Measurements from ENCODE around the gene TSC22D1. TPM values are rescaled to one million over a fixed set of nuclear protein-coding genes. Genes with fewer than 3 reads are reported as not detected.

Gene TSC22D1
- total RNA-seq, 4 donors from 2014 or later, result 223 to 389 (median 262) TPM

- no peaks in the 10 kb centered on the region for H3K9me3 ChIP-seq
- no peak for ATAC-seq
- no peaks in the 10 kb centered on the region for H3K36me3 ChIP-seq
- H3K4me1 ChIP-seq, result no peaks in the 10 kb centered on the region
- 96 to 100% methylated on average over 1 to 5 of the region's 5 CpGs for WGBS, 2 donors (ENCODE audit: low coverage in 1 of 2)
- no peak overlapping the region for H3K27ac ChIP-seq
- no peaks in the 10 kb centered on the region for H3K27me3 ChIP-seq
- no peak for TF ChIP-seq EP300 (IDR thresholded peaks at IDR 0.05)
- no peak for TF ChIP-seq CTCF (IDR thresholded peaks at IDR 0.05)
- no peak for TF ChIP-seq POLR2AphosphoS5 (IDR thresholded peaks at IDR 0.05)
- TF ChIP-seq POLR2A (IDR thresholded peaks at IDR 0.05), result no peak
- no peak overlapping the region for H3K4me3 ChIP-seq
Measured at GRCh38 chr13:44423824-44424223, 152.3 kb downstream of the TSC22D1 start.

GRCh38 chr13:44422755-44423643 lies 153.1 kb downstream of the TSC22D1 start:
- 65 to 73% methylated on average over 9 to 14 of the region's 15 CpGs for WGBS, 2 donors (ENCODE audit: low coverage in 1 of 2)
- Histone ChIP-seq H3K36me3 (no peaks in the 10 kb centered on the region), H3K4me1 (no peaks in the 10 kb centered on the region), H3K27ac (no peak overlapping the region), H3K4me3 (no peak overlapping the region), H3K27me3 (no peaks in the 10 kb centered on the region), H3K9me3 (no peaks in the 10 kb centered on the region)
- TF ChIP-seq EP300 (IDR thresholded peaks at IDR 0.05), result no peak
- TF ChIP-seq POLR2A (IDR thresholded peaks at IDR 0.05), result no peak
- TF ChIP-seq CTCF (IDR thresholded peaks at IDR 0.05), result no peak
- TF ChIP-seq POLR2AphosphoS5 (IDR thresholded peaks at IDR 0.05), result no peak
- peak; percentile 6 for ATAC-seq

- no peaks in the 10 kb centered on the region for H3K9me3 ChIP-seq
Measured at GRCh38 chr13:44421853-44422525, 154.1 kb downstream of the TSC22D1 start.

GRCh38 chr13:44420376-44421220 lies 155.5 kb downstream of the TSC22D1 start:
- no peak for ATAC-seq
- TF ChIP-seq EP300 (IDR thresholded peaks at IDR 0.05) (no peak), POLR2AphosphoS5 (IDR thresholded peaks at IDR 0.05) (no peak), POLR2A (IDR thresholded peaks at IDR 0.05) (no peak), CTCF (IDR thresholded peaks at IDR 0.05) (no peak)
- Histone ChIP-seq H3K27me3 (no peaks in the 10 kb centered on the region), H3K9me3 (no peaks in the 10 kb centered on the region), H3K27ac (no peak overlapping the region), H3K4me1 (no peaks in the 10 kb centered on the region), H3K36me3 (no peaks in the 10 kb centered on the region), H3K4me3 (no peak overlapping the region)
- whole genome bisulfite sequencing, 2 donors (ENCODE audit: low coverage in 1 of 2), result 82 to 83% methylated on average over 5 to 7 of the region's 15 CpGs

More at GRCh38 chr13:44421853-44422525, 154.1 kb downstream of the TSC22D1 start:
- Histone ChIP-seq H3K27ac (no peak overlapping the region), H3K27me3 (no peaks in the 10 kb centered on the region), H3K4me3 (no peak overlapping the region), H3K36me3 (no peaks in the 10 kb centered on the region), H3K4me1 (no peaks in the 10 kb centered on the region)
- ATAC-seq, result no peak
- TF ChIP-seq CTCF (IDR thresholded peaks at IDR 0.05) (no peak), POLR2A (IDR thresholded peaks at IDR 0.05) (no peak), POLR2AphosphoS5 (IDR thresholded peaks at IDR 0.05) (no peak), EP300 (IDR thresholded peaks at IDR 0.05) (no peak)
- 95 to 100% methylated on average over 1 to 2 of the region's 2 CpGs for WGBS, 2 donors (ENCODE audit: low coverage in 1 of 2)
